Measurements from ENCODE around the gene THBS3. TPM values are rescaled to one million over a fixed set of nuclear protein-coding genes. Genes with fewer than 3 reads are reported as not detected.
"Not testable (repeated sequence)": the region's sequence is repeated elsewhere in the genome, so short reads cannot be mapped to it uniquely, and the experiment has no call there.

The THBS3 gene
- total RNA-seq, 2 experiments from 2014 or later = 13.4 to 15.0 TPM

GRCh38 chr1:155195201-155196102 lies 12.2 kb downstream of the THBS3 start:
- H3K4me3 Mint-ChIP-seq = peak overlapping the region; percentile 65
- peaks cover 40% of the 10 kb centered on the region for H3K4me1 Mint-ChIP-seq (ENCODE audit: low read depth)
- no peak for DNase-seq
- ChIA-PET POLR2A (interaction anchor here (0.6 to 3.8 kb wide), 8 partner anchors 8 to 126 kb away, joined by 3 to 68 read pairs (median 7); partner anchors contain the start of genes KRTCAP2, RUSC1, SCAMP3 and SLC50A1), CTCF (interaction anchor here (1.0 to 4.4 kb wide), 12 partner anchors 8 to 110 kb away, joined by 3 to 161 read pairs (median 10); partner anchors contain the start of genes HCN3, KRTCAP2, MTX1 and THBS3)
- peak overlapping the region; percentile 58 for H3K27ac Mint-ChIP-seq
- ATAC-seq = no peak
- no peaks in the 10 kb centered on the region for H3K9me3 Mint-ChIP-seq (ENCODE audit: insufficient read depth)
- no peaks in the 10 kb centered on the region for H3K27me3 Mint-ChIP-seq (ENCODE audit: low read depth)
- H3K36me3 Mint-ChIP-seq (ENCODE audit: low read depth) = no peaks in the 10 kb centered on the region

GRCh38 chr1:155193991-155194240 lies 13.8 kb downstream of the THBS3 start:
- not testable (repeated sequence) for DNase-seq; H3K9me3 Mint-ChIP-seq (ENCODE audit: insufficient read depth); ATAC-seq; H3K36me3 Mint-ChIP-seq (ENCODE audit: low read depth); H3K27me3 Mint-ChIP-seq (ENCODE audit: low read depth)
- Mint-ChIP-seq H3K4me3 (peak overlapping the region; percentile 84), H3K27ac (peak overlapping the region; percentile 98), H3K4me1 (ENCODE audit: low read depth) (peaks cover 40% of the 10 kb centered on the region)
- POLR2A ChIA-PET = interaction anchor here (1.0 to 3.8 kb wide), 11 partner anchors 9 to 258 kb away, joined by 3 to 68 read pairs (median 7); partner anchors contain the start of genes CLK2, KRTCAP2, MTX1 and PMVK
- CTCF ChIA-PET = interaction anchor here (0.7 to 4.4 kb wide), 21 partner anchors 9 to 129 kb away, joined by 3 to 161 read pairs (median 6); partner anchors contain the start of genes HCN3, KRTCAP2, MTX1 and SCAMP3

GRCh38 chr1:155193275-155193990 lies 14.3 kb downstream of the THBS3 start:
- ChIA-PET CTCF (interaction anchor here (0.7 to 4.4 kb wide), 22 partner anchors 8 to 129 kb away, joined by 3 to 161 read pairs (median 6); partner anchors contain the start of genes HCN3, KRTCAP2, MTX1 and SCAMP3), POLR2A (interaction anchor here (0.6 to 3.8 kb wide), 13 partner anchors 8 to 665 kb away, joined by 3 to 68 read pairs (median 5); partner anchors contain the start of genes CLK2, KRTCAP2, MTX1 and PMVK)
- H3K27me3 Mint-ChIP-seq (ENCODE audit: low read depth) = no peaks in the 10 kb centered on the region
- peak; percentile 49 for ATAC-seq
- H3K4me1 Mint-ChIP-seq (ENCODE audit: low read depth) = peaks cover 40% of the 10 kb centered on the region
- DNase-seq = peak; percentile 82
- H3K9me3 Mint-ChIP-seq (ENCODE audit: insufficient read depth) = no peaks in the 10 kb centered on the region
- H3K4me3 Mint-ChIP-seq = peak overlapping the region; percentile 84
- peak overlapping the region; percentile 98 for H3K27ac Mint-ChIP-seq
- no peaks in the 10 kb centered on the region for H3K36me3 Mint-ChIP-seq (ENCODE audit: low read depth)

GRCh38 chr1:155192346-155193274 lies 15.1 kb downstream of the THBS3 start:
- Mint-ChIP-seq H3K27ac (peak overlapping the region; percentile 98), H3K4me3 (peak overlapping the region; percentile 84), H3K9me3 (ENCODE audit: insufficient read depth) (no peaks in the 10 kb centered on the region), H3K27me3 (ENCODE audit: low read depth) (no peaks in the 10 kb centered on the region), H3K36me3 (ENCODE audit: low read depth) (no peaks in the 10 kb centered on the region), H3K4me1 (ENCODE audit: low read depth) (peaks cover 47% of the 10 kb centered on the region)
- ATAC-seq = no peak
- CTCF ChIA-PET = interaction anchor here (1.0 to 4.4 kb wide), 18 partner anchors 8 to 130 kb away, joined by 3 to 161 read pairs (median 7); partner anchors contain the start of genes KRTCAP2, MTX1, SCAMP3 and SLC50A1
- POLR2A ChIA-PET = interaction anchor here (0.6 to 3.8 kb wide), 10 partner anchors 7 to 666 kb away, joined by 3 to 68 read pairs (median 4); partner anchors contain the start of genes CLK2, KRTCAP2, MTX1 and PMVK
- DNase-seq = peak; percentile 49

- H3K9me3 Mint-ChIP-seq (ENCODE audit: insufficient read depth) = no peaks in the 10 kb centered on the region
- ATAC-seq (no peak), DNase-seq (no peak)
- H3K4me3 Mint-ChIP-seq = peak overlapping the region; percentile 64
- H3K36me3 Mint-ChIP-seq (ENCODE audit: low read depth) = no peaks in the 10 kb centered on the region
- ChIA-PET POLR2A (interaction anchor here (3.8 kb wide), 1 partner anchor 17 kb away, joined by 68 read pairs; the partner anchor contains the start of genes KRTCAP2 and TRIM46), CTCF (interaction anchor here (1.0 to 4.4 kb wide), 7 partner anchors 11 to 107 kb away, joined by 3 to 161 read pairs (median 16); partner anchors contain the start of genes KRTCAP2, MTX1, SLC50A1 and THBS3)
- no peaks in the 10 kb centered on the region for H3K27me3 Mint-ChIP-seq (ENCODE audit: low read depth)
- H3K4me1 Mint-ChIP-seq (ENCODE audit: low read depth) = peaks cover 49% of the 10 kb centered on the region
- peak overlapping the region; percentile 92 for H3K27ac Mint-ChIP-seq
Measured at GRCh38 chr1:155191904-155192303, 15.8 kb downstream of the THBS3 start.

- H3K27ac Mint-ChIP-seq; H3K9me3 Mint-ChIP-seq (ENCODE audit: insufficient read depth); CTCF ChIA-PET; H3K36me3 Mint-ChIP-seq (ENCODE audit: low read depth); ATAC-seq; POLR2A ChIA-PET; H3K27me3 Mint-ChIP-seq (ENCODE audit: low read depth); H3K4me3 Mint-ChIP-seq; DNase-seq: not testable (repeated sequence)
- peaks cover 39% of the 10 kb centered on the region for H3K4me1 Mint-ChIP-seq (ENCODE audit: low read depth)
Measured at GRCh38 chr1:155189926-155190325, 17.8 kb downstream of the THBS3 start.

- ATAC-seq (no peak), DNase-seq (no peak)
- CTCF ChIA-PET = no interaction called here
- Mint-ChIP-seq H3K27ac (peak overlapping the region; percentile 83), H3K4me1 (ENCODE audit: low read depth) (peaks cover 24% of the 10 kb centered on the region), H3K27me3 (ENCODE audit: low read depth) (no peaks in the 10 kb centered on the region), H3K4me3 (no peak overlapping the region), H3K9me3 (ENCODE audit: insufficient read depth) (no peaks in the 10 kb centered on the region), H3K36me3 (ENCODE audit: low read depth) (peaks cover 2% of the 10 kb centered on the region)
- POLR2A ChIA-PET = no interaction called here
Measured at GRCh38 chr1:155188268-155188667, 19.4 kb downstream of the THBS3 start.

- Mint-ChIP-seq H3K27me3 (ENCODE audit: low read depth) (no peaks in the 10 kb centered on the region), H3K36me3 (ENCODE audit: low read depth) (peaks cover 4% of the 10 kb centered on the region), H3K4me3 (no peak overlapping the region), H3K9me3 (ENCODE audit: insufficient read depth) (no peaks in the 10 kb centered on the region), H3K27ac (peak overlapping the region; percentile 12), H3K4me1 (ENCODE audit: low read depth) (peaks cover 18% of the 10 kb centered on the region)
- ChIA-PET CTCF (no interaction called here), POLR2A (no interaction called here)
- ATAC-seq (no peak), DNase-seq (no peak)
Measured at GRCh38 chr1:155187456-155187891, 20.2 kb downstream of the THBS3 start.

GRCh38 chr1:155186794-155187455 lies 20.8 kb downstream of the THBS3 start:
- Mint-ChIP-seq H3K9me3 (ENCODE audit: insufficient read depth) (no peaks in the 10 kb centered on the region), H3K27ac (peak overlapping the region; percentile 12), H3K4me3 (no peak overlapping the region), H3K27me3 (ENCODE audit: low read depth) (no peaks in the 10 kb centered on the region), H3K36me3 (ENCODE audit: low read depth) (peaks cover 8% of the 10 kb centered on the region), H3K4me1 (ENCODE audit: low read depth) (peaks cover 12% of the 10 kb centered on the region)
- CTCF ChIA-PET = no interaction called here
- POLR2A ChIA-PET = no interaction called here
- ATAC-seq (no peak), DNase-seq (no peak)

GRCh38 chr1:155186067-155186793 lies 21.5 kb downstream of the THBS3 start:
- Mint-ChIP-seq H3K27me3 (ENCODE audit: low read depth) (no peaks in the 10 kb centered on the region), H3K4me1 (ENCODE audit: low read depth) (peaks cover 11% of the 10 kb centered on the region)
- POLR2A ChIA-PET = interaction anchor here (0.6 to 1.0 kb wide), 2 partner anchors 38 to 1138 kb away, joined by 3 read pairs; no protein-coding TSS in a partner anchor

More at GRCh38 chr1:155186067-155186793, 21.5 kb downstream of the THBS3 start:
- Mint-ChIP-seq H3K36me3 (ENCODE audit: low read depth) (peaks cover 14% of the 10 kb centered on the region), H3K27ac (no peak overlapping the region), H3K4me3 (no peak overlapping the region), H3K9me3 (ENCODE audit: insufficient read depth) (no peaks in the 10 kb centered on the region)
- DNase-seq = no peak
- ATAC-seq = no peak
- CTCF ChIA-PET = interaction anchor here (1.7 to 2.4 kb wide), 2 partner anchors 8 to 13 kb away, joined by 11 read pairs; partner anchors contain the start of gene KRTCAP2
